ENCODE measurements around the gene GLI1.

The GLI1 gene

GRCh38 chr12:57461917-57462250 lies 2.3 kb downstream of the GLI1 start:
- DNase-seq: no peak

GRCh38 chr12:57462251-57462911 lies 2.8 kb downstream of the GLI1 start:
- DNase-seq: peak; percentile 89

GRCh38 chr12:57462912-57463253 lies 3.3 kb downstream of the GLI1 start:
- no peak for DNase-seq

- no peak for DNase-seq
Measured at GRCh38 chr12:57464569-57464968, 5.0 kb downstream of the GLI1 start.

- no peak for DNase-seq
Measured at GRCh38 chr12:57465030-57465746, 5.6 kb downstream of the GLI1 start.

GRCh38 chr12:57465747-57466505 lies 6.3 kb downstream of the GLI1 start:
- DNase-seq: no peak

- no peak for DNase-seq
Measured at GRCh38 chr12:57467212-57467874, 7.8 kb downstream of the GLI1 start.

GRCh38 chr12:57467915-57468314 lies 8.3 kb downstream of the GLI1 start:
- DNase-seq: no peak

GRCh38 chr12:57469296-57470164 lies 9.9 kb downstream of the GLI1 start:
- no peak for DNase-seq

GRCh38 chr12:57470286-57470969 lies 10.8 kb downstream of the GLI1 start:
- no peak for DNase-seq

GRCh38 chr12:57470970-57471656 lies 11.5 kb downstream of the GLI1 start:
- DNase-seq: no peak

GRCh38 chr12:57471661-57472060 lies 12.1 kb downstream of the GLI1 start:
- no peak for DNase-seq

- no peak for DNase-seq
Measured at GRCh38 chr12:57472391-57472790, 12.8 kb downstream of the GLI1 start.

GRCh38 chr12:57473392-57473791 lies 13.8 kb downstream of the GLI1 start:
- no peak for DNase-seq

- no peak for DNase-seq
Measured at GRCh38 chr12:57473886-57474285, 14.3 kb downstream of the GLI1 start.

- DNase-seq: no peak
Measured at GRCh38 chr12:57474430-57474829, 14.8 kb downstream of the GLI1 start.

- no peak for DNase-seq
Measured at GRCh38 chr12:57474862-57475261, 15.3 kb downstream of the GLI1 start.

- no peak for DNase-seq
Measured at GRCh38 chr12:57475271-57476161, 15.9 kb downstream of the GLI1 start.

GRCh38 chr12:57476162-57476992 lies 16.8 kb downstream of the GLI1 start:
- DNase-seq: peak; percentile 69
